Dendritic cell treated with granulocyte-macrophage colony-stimulating factor and Interleukin-4, amounts not matched to agents 40 ng/mL and 50 ng/mL, for 4 days (primary cell): Measurements from ENCODE around the gene MCEMP1.
"Not testable (repeated sequence)": the region's sequence is repeated elsewhere in the genome, so short reads cannot be mapped to it uniquely, and the experiment has no call there.

Experiments used
- H3K27ac Mint-ChIP-seq: one replicate; pipeline ENCODE4 v1.8.0; 2022; ENCODE audit warnings: mild to moderate bottlenecking, mixed read lengths
- H3K27me3 Mint-ChIP-seq: one replicate; pipeline ENCODE4 v1.8.0; 2022; ENCODE audit warnings: mild to moderate bottlenecking, mixed read lengths
- H3K36me3 Mint-ChIP-seq: one replicate; pipeline ENCODE4 v1.8.0; 2022; ENCODE audit warnings: low read depth, mixed read lengths
- H3K4me1 Mint-ChIP-seq: one replicate; pipeline ENCODE4 v1.8.0; 2022; ENCODE audit warnings: low read depth, mixed read lengths
- H3K4me3 Mint-ChIP-seq: one replicate; pipeline ENCODE4 v1.8.0; 2022; ENCODE audit warnings: mild to moderate bottlenecking, moderate library complexity, mixed read lengths
- H3K9me3 Mint-ChIP-seq: one replicate; pipeline ENCODE4 v1.8.0; 2022; ENCODE audit warnings: mixed read lengths
- intact Hi-C: fragments of 100-400 bp; cut with micrococcal nuclease; formaldehyde crosslinking; loops from one replicate; pipeline ENCODE4 v1.15.0; 2022

MCEMP1 gene

DNA sequence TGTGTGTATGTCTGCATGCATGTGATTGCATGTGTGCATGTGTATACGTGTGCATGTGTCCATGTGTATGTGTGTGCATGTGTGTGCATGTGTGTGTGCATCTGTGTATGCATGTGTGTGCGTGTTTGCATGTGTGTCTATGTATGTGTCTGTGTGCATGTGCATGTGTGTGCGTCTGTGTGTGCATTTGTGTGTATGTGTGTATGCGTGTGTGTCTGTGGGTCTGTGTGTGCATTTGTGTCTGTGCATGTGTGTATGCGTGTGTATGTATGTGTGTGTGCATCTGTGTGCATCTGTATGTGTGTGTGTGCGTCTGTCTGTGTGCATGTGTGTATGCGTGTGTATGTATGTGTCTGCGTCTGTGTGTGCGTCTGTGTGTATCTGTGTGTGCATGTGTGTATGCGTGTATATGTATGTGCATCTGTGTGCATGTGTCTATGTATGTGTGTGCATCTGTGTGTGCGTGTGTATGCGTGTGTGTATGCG is 37.0 kb upstream of the MCEMP1 start:
- Mint-ChIP-seq H3K9me3 (no peaks in the 10 kb centered on the region), H3K27me3 (no peaks in the 10 kb centered on the region), H3K4me3 (no peak overlapping the region), H3K4me1 (peaks cover 82% of the 10 kb centered on the region), H3K36me3 (peaks cover 84% of the 10 kb centered on the region), H3K27ac (no peak overlapping the region)
- intact Hi-C loops = loop anchor here (10.0 kb wide), 1 partner anchor 75 kb away; no protein-coding TSS in a partner anchor

DNA sequence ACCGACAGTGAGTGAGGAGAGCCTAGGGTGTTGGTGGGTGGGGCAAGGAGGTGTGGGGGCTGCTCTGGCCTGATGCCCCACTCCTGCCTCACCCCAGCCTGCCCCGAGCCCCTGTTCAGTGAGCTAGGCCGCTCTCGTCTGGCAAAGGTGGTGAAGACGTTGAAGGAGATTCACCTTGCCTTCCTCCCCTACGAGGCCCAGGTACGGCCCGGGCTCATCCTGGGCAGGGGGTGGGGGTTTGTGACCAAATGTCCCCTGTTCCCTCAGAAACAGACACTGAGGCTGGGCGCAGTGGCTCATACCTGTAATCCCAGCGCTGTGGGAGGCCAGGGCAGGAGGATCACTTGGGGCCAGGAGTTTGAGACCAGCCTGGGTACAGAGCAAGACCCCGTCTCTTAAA is 36.1 kb upstream of the MCEMP1 start:
- H3K4me3 Mint-ChIP-seq = no peak overlapping the region
- H3K27me3 Mint-ChIP-seq = no peaks in the 10 kb centered on the region
- intact Hi-C loops = loop anchor here (10.0 kb wide), 1 partner anchor 76 kb away; no protein-coding TSS in a partner anchor
- H3K4me1 Mint-ChIP-seq = peaks cover 85% of the 10 kb centered on the region
- no peaks in the 10 kb centered on the region for H3K9me3 Mint-ChIP-seq
- no peak overlapping the region for H3K27ac Mint-ChIP-seq
- peaks cover 93% of the 10 kb centered on the region for H3K36me3 Mint-ChIP-seq

DNA sequence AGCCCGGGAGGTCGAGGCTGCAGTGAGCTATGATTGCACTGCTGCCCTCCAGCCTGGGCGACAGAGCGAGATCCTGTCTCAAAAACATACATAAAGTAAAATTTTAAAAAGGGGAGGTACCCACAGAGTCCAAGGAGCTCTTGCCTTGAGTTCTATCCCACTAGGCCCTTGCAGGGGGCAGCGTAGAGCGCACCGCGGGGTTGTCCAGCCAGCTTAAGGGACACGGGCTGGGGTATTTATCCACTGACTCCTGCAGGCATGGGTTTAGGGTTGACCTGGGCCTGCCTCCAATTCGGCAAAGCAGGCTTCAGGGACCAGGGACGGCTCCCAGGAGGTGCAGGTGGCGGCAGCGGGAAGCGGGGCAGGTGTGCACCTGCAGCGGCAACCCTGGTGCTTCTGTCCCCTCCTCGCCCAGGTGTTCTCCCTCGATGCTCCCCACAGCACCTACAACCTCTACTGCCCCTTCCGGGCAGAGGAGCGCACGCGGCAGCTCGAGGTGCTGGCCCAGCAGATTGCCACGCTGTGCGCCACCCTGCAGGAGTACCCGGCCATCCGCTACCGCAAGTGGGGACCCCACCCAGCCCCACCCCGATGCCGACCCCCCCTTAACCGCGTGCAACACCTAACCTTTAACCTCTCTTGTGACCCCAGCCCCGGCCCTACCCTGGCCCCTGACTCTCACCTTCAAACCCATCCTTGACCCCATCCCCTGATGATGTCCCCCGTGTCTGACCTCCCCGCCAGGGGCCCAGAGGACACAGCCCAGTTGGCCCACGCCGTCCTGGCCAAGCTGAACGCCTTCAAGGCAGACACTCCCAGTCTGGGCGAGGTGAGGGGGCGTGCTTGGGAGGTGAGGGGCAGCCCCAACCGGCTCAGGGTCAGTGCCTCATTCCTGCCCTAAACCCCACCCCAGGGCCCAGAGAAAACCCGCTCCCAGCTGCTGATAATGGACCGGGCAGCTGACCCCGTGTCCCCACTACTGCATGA is 35.3 kb upstream of the MCEMP1 start:
- no peak overlapping the region for H3K27ac Mint-ChIP-seq
- peaks cover 89% of the 10 kb centered on the region for H3K4me1 Mint-ChIP-seq
- no peak overlapping the region for H3K4me3 Mint-ChIP-seq
- intact Hi-C loops = loop anchor here (10.0 kb wide), 1 partner anchor 77 kb away; no protein-coding TSS in a partner anchor
- peaks cover 100% of the 10 kb centered on the region for H3K36me3 Mint-ChIP-seq
- no peaks in the 10 kb centered on the region for H3K27me3 Mint-ChIP-seq
- H3K9me3 Mint-ChIP-seq = no peaks in the 10 kb centered on the region

DNA sequence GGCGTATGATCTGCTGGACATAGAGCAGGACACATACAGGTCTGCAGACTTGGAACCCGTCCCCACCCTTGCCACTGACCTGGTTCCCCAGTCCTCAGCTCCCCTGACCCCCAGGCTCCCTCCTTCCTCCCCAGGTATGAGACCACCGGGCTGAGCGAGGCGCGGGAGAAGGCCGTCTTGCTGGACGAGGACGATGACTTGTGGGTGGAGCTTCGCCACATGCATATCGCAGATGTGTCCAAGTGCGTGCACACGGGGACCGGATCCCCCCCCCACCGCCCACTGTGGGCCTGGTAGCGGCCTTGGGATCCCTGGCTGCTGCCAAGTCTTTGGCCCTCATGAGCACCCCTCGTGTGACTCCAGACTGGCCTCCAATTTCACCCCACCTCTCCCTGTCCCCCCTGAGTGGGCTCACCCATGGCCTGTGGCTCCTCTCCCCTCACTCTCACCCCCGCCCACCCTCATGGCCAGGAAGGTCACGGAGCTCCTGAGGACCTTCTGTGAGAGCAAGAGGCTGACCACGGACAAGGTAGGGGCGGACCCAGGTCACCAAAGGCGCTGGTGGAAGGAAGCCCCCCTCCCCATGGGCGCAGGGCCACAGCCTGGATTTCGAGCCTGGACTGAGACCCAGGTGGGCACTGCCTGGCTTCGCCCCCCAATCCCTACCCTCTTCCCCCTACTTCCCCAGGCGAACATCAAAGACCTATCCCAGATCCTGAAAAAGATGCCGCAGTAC is 34.4 kb upstream of the MCEMP1 start:
- peaks cover 93% of the 10 kb centered on the region for H3K4me1 Mint-ChIP-seq
- peak overlapping the region; percentile 50 for H3K27ac Mint-ChIP-seq
- intact Hi-C loops = loop anchor here (10.0 kb wide), 1 partner anchor 78 kb away; no protein-coding TSS in a partner anchor

DNA sequence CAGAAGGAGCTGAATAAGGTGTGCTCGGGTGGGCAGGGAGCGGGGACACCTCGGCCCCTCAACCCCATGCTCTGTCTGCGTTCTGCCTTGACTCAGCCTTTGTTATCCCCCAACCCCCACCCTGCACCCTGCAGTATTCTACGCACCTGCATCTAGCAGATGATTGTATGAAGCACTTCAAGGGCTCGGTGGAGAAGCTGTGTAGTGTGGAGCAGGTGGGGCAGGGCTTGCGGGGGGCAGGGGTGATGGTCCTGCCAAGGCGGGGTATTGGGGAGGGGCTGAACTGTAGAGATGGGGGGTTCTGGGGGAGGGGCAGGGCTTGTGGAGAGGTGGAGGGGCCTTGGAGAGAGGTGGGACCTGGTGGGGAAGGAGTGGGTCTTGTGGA is 33.9 kb upstream of the MCEMP1 start:
- Mint-ChIP-seq H3K36me3 (peaks cover 100% of the 10 kb centered on the region), H3K4me1 (peaks cover 93% of the 10 kb centered on the region), H3K4me3 (no peak overlapping the region), H3K9me3 (no peaks in the 10 kb centered on the region), H3K27me3 (no peaks in the 10 kb centered on the region), H3K27ac (peak overlapping the region; percentile 50)
- intact Hi-C loops = loop anchor here (10.0 kb wide), 1 partner anchor 78 kb away; no protein-coding TSS in a partner anchor

More for the DNA sequence above, 34.4 kb upstream of the MCEMP1 start:
- H3K9me3 Mint-ChIP-seq = no peaks in the 10 kb centered on the region
- H3K36me3 Mint-ChIP-seq = peaks cover 100% of the 10 kb centered on the region
- H3K27me3 Mint-ChIP-seq = no peaks in the 10 kb centered on the region
- H3K4me3 Mint-ChIP-seq = no peak overlapping the region

DNA sequence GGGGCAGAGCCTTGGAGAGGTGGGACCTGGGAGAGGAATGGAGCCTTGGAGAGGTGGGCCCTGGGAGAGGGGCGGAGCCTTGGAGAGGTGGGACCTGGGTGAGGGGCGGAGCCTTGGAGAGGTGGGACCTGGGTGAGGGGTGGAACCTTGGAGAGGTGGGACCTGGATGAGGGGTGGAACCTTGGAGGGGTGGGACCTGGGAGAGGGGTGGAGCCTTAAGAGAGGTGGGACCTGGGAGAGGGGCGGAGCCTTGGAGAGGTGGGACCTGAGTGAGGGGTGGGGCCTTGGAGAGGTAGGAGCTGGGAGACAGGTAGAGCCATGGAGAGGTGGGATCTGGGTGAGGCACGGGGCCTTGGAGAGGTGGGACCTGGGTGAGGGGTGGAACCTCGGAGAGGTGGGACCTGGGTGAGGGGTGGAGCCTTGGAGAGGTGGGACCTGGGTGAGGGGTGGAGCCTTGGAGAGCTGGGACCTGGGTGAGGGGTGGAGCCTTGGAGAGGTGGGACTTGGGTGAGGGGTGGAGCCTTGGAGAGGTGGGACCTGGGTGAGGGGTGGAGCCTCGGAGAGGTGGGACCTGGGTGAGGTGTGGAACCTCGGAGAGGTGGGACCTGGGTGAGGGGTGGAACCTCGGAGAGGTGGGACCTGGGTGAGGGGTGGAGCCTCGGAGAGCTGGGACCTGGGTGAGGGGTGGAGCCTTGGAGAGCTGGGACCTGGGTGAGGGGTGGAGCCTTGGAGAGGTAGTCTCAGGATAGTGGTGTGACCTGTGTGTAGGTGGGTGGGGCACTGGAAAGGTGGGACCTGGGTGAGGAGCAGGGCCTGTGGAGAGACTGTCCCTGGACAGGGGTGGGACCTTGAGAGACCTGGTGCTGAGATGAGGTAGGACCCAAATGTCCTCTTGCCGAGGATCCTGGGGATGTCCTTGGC is 33.0 kb upstream of the MCEMP1 start:
- H3K27ac Mint-ChIP-seq = peak overlapping the region; percentile 50
- not testable (repeated sequence) for H3K9me3 Mint-ChIP-seq, H3K27me3 Mint-ChIP-seq, H3K4me3 Mint-ChIP-seq
- H3K36me3 Mint-ChIP-seq = peaks cover 94% of the 10 kb centered on the region
- peaks cover 86% of the 10 kb centered on the region for H3K4me1 Mint-ChIP-seq
- intact Hi-C loops = loop anchor here (10.0 kb wide), 1 partner anchor 79 kb away; no protein-coding TSS in a partner anchor

DNA sequence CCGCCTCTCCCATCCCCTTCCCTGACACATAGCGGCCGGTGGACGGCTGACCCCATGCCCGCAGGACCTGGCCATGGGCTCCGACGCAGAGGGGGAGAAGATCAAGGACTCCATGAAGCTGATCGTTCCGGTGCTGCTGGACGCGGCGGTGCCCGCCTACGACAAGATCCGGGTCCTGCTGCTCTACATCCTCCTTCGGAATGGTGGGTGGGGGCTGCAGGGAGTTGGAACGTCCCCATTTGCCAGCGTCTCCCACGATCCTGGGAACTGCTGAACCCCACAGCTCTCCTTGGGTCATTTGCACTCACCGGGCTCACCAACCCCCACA is 32.4 kb upstream of the MCEMP1 start:
- Mint-ChIP-seq H3K9me3 (no peaks in the 10 kb centered on the region), H3K36me3 (peaks cover 88% of the 10 kb centered on the region), H3K27me3 (no peaks in the 10 kb centered on the region), H3K4me1 (peaks cover 80% of the 10 kb centered on the region), H3K4me3 (no peak overlapping the region), H3K27ac (no peak overlapping the region)
- intact Hi-C loops = loop anchor here (10.0 kb wide), 1 partner anchor 80 kb away; no protein-coding TSS in a partner anchor

DNA sequence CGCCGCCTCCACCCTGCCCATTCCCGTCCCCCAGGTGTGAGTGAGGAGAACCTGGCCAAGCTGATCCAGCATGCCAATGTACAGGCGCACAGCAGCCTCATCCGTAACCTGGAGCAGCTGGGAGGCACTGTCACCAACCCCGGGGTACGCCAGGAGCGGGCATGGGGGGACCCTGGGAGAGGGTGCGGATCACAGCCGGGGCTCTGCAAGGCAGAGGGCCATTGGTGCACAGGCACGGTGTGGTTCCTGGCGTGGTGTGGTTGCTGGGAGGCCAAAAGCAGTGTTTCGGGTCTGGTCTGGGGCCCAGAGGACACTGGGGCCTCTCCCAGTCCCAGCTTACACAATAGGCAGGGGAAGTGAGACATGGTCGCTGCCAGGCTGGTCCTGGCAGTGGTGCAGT is 31.7 kb upstream of the MCEMP1 start:
- Mint-ChIP-seq H3K27ac (peak overlapping the region; percentile 51), H3K27me3 (no peaks in the 10 kb centered on the region), H3K9me3 (no peaks in the 10 kb centered on the region), H3K4me3 (no peak overlapping the region), H3K4me1 (peaks cover 73% of the 10 kb centered on the region), H3K36me3 (peaks cover 82% of the 10 kb centered on the region)
- intact Hi-C loops = loop anchor here (10.0 kb wide), 1 partner anchor 80 kb away; no protein-coding TSS in a partner anchor

DNA sequence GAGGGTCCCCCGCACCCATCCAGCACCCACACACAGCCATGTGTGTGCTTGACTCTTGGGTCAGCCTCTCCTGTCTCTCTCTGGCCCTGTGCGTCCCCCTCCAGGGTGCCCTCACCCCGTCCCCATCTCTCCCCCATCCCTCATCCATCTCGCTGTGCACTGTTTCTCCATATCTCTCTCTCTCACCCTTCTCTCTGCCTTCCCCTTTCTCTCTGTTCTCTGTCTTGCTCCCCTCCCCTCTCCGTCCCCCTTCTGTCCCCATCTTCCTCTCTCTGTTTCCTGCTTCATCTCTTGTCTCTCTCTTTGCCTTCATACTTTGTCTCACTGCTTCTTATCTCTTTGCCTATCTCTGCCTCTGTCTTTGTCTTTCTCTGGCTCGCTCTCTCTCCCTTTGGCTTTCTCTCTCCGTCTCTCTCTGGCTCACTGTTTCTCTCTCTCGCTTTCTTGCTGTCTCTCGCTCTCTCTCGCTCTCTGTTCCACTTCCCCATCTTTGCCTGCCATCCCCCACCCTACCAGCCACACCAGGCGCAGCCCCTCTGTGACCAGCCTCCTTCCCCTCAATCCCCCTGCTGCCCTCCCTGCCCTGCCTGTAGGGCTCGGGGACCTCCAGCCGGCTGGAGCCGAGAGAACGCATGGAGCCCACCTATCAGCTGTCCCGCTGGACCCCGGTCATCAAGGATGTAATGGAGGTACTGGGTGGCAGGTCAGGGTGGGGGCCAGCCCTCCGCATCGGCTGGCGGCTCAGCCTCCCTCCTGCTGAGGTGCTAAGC is 31.0 kb upstream of the MCEMP1 start:
- no peaks in the 10 kb centered on the region for H3K9me3 Mint-ChIP-seq
- H3K27me3 Mint-ChIP-seq = no peaks in the 10 kb centered on the region
- H3K27ac Mint-ChIP-seq = peak overlapping the region; percentile 51
- intact Hi-C loops = loop anchor here (10.0 kb wide), 1 partner anchor 81 kb away; no protein-coding TSS in a partner anchor
- H3K4me3 Mint-ChIP-seq = peak overlapping the region; percentile 35
- peaks cover 75% of the 10 kb centered on the region for H3K36me3 Mint-ChIP-seq
- H3K4me1 Mint-ChIP-seq = peaks cover 67% of the 10 kb centered on the region

DNA sequence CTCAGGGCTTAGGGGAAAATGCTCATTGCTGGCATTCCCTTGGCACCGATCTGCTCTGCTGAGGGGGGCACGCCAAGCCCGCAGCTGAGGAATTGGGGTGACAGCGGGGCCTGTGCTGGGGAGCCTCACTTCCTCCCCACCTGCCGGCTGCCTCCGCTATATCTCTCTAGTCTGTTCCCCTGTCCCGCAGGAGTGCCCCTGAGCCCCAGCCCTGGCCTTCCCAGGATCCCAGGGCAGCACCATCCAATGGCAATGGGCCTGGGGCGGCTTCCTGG is 30.5 kb upstream of the MCEMP1 start:
- Mint-ChIP-seq H3K9me3 (no peaks in the 10 kb centered on the region), H3K36me3 (peaks cover 70% of the 10 kb centered on the region), H3K27me3 (no peaks in the 10 kb centered on the region), H3K27ac (peak overlapping the region; percentile 51), H3K4me1 (peaks cover 61% of the 10 kb centered on the region), H3K4me3 (no peak overlapping the region)
- intact Hi-C loops = loop anchor here (10.0 kb wide), 1 partner anchor 82 kb away; no protein-coding TSS in a partner anchor

DNA sequence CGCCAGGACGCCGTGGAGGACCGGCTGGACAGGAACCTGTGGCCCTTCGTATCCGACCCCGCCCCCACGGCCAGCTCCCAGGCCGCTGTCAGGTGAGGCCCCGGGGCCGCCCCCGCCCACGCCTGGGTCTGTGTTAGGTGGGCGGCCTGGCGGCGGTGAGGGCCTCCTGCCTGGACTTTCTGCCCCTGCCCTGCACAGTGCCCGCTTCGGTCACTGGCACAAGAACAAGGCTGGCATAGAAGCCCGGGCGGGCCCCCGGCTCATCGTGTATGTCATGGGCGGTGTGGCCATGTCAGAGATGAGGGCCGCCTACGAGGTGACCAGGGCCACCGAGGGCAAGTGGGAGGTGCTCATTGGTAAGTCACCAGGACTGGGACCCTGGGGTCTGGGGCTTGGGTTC is 29.7 kb upstream of the MCEMP1 start:
- Mint-ChIP-seq H3K27me3 (no peaks in the 10 kb centered on the region), H3K9me3 (no peaks in the 10 kb centered on the region), H3K36me3 (peaks cover 62% of the 10 kb centered on the region), H3K27ac (no peak overlapping the region), H3K4me1 (peaks cover 54% of the 10 kb centered on the region), H3K4me3 (no peak overlapping the region)
- intact Hi-C loops = loop anchor here (10.0 kb wide), 1 partner anchor 82 kb away; no protein-coding TSS in a partner anchor

DNA sequence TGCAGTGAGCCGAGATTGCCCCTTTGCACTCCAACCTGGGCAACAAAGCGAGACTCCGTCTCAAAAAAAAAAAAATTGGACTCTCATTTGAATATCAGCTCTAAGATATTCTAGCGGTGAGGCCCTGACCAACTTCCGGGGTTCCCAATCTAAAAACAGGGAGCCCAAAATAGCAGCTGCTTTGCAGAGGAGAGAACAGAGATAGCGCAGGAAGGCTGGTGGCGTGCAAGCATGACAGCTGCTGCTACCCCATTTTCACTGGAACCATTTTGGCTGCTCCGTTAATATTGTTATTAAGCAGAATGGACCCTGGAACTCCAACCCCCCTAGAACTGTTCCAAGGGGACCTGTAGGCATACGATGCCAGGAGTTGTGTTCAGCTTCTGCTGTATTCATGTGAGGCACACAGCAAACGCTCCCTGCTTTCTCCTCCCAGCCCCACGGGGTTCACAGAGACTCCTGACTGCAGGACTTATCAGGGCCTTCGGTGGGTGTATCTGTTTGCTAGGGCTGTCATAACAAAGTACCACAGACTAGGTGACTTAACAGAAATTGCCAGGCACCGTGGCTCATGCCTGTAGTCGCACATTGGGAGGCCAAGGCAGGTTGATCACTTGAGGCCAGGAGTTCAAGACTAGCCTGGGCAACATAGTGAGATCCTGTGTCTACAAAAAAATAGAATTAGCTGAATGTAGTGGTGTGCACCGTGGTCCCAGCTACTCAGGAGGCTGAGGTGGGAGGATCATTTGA is 28.4 kb upstream of the MCEMP1 start:
- H3K4me1 Mint-ChIP-seq = peaks cover 53% of the 10 kb centered on the region

More for the DNA sequence above, 28.4 kb upstream of the MCEMP1 start:
- H3K36me3 Mint-ChIP-seq = peaks cover 49% of the 10 kb centered on the region
- intact Hi-C loops = loop anchor here (10.0 kb wide), 1 partner anchor 84 kb away; no protein-coding TSS in a partner anchor
- H3K4me3 Mint-ChIP-seq = no peak overlapping the region
- H3K27ac Mint-ChIP-seq = no peak overlapping the region
- no peaks in the 10 kb centered on the region for H3K27me3 Mint-ChIP-seq
- no peaks in the 10 kb centered on the region for H3K9me3 Mint-ChIP-seq
